ENCODE results near the gene MYO7B. TPM values are rescaled to one million over a fixed set of nuclear protein-coding genes. Genes with fewer than 3 reads are reported as not detected.

MYO7B gene
- total and polyA plus RNA-seq, 12 donors = 0.13 to 1.5 (median 0.32) TPM; not detected in 1

DNA sequence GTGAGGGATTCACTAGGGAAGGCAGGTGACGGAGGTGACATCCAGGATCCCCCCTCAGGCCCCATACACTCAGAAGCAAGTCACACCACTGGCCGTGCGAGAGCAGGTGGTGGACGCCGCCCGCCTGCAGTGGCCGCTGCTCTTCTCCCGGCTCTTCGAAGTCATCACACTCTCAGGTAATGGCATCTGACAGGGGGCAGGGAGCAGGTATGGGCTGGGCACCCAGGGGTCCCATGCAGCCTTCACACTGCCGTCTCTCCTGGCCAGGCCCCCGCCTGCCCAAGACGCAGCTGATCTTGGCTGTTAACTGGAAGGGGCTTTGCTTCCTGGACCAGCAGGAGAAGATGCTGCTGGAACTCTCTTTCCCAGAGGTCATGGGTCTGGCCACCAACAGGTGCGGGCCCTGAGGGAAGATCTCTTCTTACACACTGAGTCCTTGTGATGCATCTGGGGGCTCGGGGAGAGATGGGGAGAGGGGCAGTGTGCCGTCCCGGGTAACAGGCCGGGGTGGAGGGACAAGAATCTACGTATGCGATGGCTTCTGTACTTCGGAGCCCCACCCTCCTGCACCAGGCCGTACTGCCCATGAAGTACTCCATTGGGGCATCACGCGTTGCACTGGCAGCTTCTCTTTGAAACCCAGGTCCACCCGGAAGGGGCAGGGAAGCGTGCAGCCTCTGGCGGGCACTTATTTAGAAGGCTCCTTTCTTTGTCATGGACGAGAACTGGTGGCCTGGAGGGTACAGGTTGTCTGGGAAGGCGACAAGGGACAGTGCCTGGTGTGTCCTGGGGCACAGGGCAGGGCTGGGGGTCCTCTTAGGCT is 91.6 kb downstream of the MYO7B start:
- no peak overlapping the region for H3K4me3 ChIP-seq
- 82 to 90% (median 89%) methylated on average over 15 to 28 of the region's 28 CpGs for WGBS, 4 donors
- TF ChIP-seq POLR2A (IDR thresholded peaks at IDR 0.05) = no peak
- TF ChIP-seq, protein P1, sequence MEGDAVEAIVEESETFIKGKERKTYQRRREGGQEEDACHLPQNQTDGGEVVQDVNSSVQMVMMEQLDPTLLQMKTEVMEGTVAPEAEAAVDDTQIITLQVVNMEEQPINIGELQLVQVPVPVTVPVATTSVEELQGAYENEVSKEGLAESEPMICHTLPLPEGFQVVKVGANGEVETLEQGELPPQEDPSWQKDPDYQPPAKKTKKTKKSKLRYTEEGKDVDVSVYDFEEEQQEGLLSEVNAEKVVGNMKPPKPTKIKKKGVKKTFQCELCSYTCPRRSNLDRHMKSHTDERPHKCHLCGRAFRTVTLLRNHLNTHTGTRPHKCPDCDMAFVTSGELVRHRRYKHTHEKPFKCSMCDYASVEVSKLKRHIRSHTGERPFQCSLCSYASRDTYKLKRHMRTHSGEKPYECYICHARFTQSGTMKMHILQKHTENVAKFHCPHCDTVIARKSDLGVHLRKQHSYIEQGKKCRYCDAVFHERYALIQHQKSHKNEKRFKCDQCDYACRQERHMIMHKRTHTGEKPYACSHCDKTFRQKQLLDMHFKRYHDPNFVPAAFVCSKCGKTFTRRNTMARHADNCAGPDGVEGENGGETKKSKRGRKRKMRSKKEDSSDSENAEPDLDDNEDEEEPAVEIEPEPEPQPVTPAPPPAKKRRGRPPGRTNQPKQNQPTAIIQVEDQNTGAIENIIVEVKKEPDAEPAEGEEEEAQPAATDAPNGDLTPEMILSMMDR (IDR thresholded peaks at IDR 0.05) = no peak
- intact Hi-C loops (cut with DNase I) = no loop called here
- no peaks in the 10 kb centered on the region for H3K4me1 ChIP-seq (replicated peaks in 1 of 2)
- no peak overlapping the region for H3K27ac ChIP-seq
- no peaks in the 10 kb centered on the region for H3K9me3 ChIP-seq (replicated peaks in 1 of 3)
- H3K36me3 ChIP-seq (replicated peaks in 1 of 2) = no peaks in the 10 kb centered on the region
- H3K27me3 ChIP-seq = no peaks in the 10 kb centered on the region
- no peak for DNase-seq

DNA sequence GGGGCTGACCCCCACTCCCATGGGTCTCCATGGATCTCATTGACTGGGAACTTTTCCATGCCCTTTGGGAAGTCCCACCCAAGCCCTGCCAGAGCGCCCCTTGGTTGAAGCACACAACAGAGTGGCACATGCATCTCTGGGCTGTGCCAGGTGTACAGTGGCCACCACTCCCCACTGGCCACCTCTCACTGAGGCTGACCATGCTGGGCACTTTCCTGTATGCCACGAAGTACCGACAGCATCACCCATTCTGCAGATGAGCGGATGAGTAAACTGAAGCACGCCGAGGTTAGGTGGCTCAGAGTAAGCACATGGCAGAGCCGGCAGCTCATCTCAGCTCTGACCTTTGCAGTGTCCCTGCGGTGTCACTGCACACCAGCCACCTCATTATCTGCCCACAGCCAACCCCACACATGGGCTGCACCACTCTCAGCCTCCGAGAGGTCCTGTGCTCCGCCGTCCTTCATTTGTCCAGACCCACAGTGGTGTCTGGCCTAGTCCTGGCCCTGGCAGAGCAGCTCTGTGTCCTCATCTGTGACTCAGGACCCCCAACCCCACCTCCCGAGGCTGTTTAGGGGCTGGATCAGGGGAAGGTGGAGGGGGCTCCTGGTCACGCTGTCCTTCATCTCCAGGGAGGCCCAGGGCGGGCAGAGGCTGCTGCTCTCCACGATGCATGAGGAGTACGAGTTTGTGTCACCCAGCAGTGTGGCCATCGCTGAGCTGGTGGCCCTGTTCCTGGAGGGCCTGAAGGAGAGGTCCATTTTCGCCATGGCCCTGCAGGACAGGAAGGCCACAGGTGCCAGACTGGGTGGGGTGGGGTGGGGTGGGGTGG is 92.5 kb downstream of the MYO7B start:
- no peak overlapping the region for H3K4me3 ChIP-seq
- intact Hi-C loops (cut with DNase I) = no loop called here
- WGBS, 4 donors = 85 to 94% (median 87%) methylated on average over 13 to 18 of the region's 18 CpGs
- H3K36me3 ChIP-seq (replicated peaks in 1 of 2) = no peaks in the 10 kb centered on the region
- H3K27ac ChIP-seq = no peak overlapping the region
- no peak for DNase-seq
- no peaks in the 10 kb centered on the region for H3K27me3 ChIP-seq
- H3K9me3 ChIP-seq (replicated peaks in 1 of 3) = no peaks in the 10 kb centered on the region
- H3K4me1 ChIP-seq (replicated peaks in 1 of 2) = no peaks in the 10 kb centered on the region
- TF ChIP-seq POLR2A (IDR thresholded peaks at IDR 0.05) = no peak
- TF ChIP-seq, protein P1 (IDR thresholded peaks at IDR 0.05) = no peak

DNA sequence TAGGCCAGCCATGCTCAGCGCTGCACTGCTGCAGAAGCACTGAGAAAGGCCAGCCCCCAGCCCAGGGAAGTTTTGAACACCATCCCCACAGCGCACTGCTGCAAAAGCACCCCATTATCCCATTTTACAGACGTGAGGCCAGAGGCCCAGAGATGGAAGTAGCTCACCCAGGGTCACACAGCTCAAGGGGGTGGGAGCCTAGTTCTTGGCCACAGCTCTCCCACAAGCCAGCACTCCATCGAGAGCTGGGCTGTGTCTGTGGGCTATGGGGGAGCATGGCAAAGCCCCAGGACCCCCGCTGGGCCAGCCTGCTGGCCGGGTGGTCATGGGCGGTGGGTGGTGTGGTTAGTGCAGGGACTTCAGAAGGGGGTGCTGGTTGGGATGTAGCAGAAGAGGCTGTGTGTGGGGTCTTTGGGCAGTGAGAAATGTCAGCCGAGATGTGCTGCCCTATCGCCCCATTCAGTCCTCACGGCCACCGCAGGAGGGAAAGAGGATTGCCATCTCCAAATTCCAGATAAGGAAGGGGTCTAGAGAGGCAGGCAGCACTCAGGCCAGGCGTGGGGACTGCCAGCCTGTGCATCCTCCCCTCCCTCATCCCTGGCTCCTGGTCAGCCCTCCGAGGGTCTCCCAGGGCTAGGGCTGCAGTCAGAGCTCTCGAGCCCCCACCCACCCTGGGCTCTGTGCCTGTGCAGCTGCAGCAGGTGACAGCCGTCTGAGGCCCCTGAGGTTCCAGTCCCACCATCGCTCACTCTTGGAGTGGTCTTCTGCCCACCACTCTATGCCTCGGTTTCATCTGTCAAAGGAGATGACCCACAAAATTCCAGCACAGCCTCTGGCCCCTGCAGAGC is 93.5 kb downstream of the MYO7B start:
- DNase-seq = no peak
- TF ChIP-seq, protein P1 (IDR thresholded peaks at IDR 0.05) = no peak
- TF ChIP-seq POLR2A (IDR thresholded peaks at IDR 0.05) = no peak
- H3K4me3 ChIP-seq = no peak overlapping the region
- intact Hi-C loops (cut with DNase I) = no loop called here
- no peaks in the 10 kb centered on the region for H3K4me1 ChIP-seq (replicated peaks in 1 of 2)
- H3K27ac ChIP-seq = no peak overlapping the region
- no peaks in the 10 kb centered on the region for H3K36me3 ChIP-seq (replicated peaks in 1 of 2)
- no peaks in the 10 kb centered on the region for H3K27me3 ChIP-seq
- no peaks in the 10 kb centered on the region for H3K9me3 ChIP-seq (replicated peaks in 1 of 3)
- 71 to 85% (median 78%) methylated on average over 10 to 17 of the region's 17 CpGs for WGBS, 4 donors

DNA sequence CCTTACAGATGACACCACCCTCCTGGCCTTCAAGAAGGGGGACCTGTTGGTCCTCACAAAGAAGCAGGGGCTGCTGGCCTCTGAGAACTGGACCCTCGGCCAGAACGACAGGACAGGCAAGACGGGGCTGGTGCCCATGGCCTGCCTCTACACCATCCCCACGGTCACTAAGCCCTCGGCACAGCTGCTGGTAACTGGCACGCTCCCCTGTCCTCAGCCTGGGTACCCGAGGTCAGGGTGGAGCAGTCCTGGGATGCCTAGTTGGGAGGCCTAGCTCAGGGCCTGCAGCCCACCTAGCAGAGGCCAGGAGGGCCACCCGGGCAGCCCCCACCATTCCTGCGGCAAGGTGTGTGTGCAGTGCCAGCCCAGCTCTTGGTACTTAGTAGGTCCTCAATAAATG is 94.2 kb downstream of the MYO7B start:
- DNase-seq = no peak
- H3K36me3 ChIP-seq (replicated peaks in 1 of 2) = no peaks in the 10 kb centered on the region
- H3K27ac ChIP-seq = no peak overlapping the region
- no peak overlapping the region for H3K4me3 ChIP-seq
- no peaks in the 10 kb centered on the region for H3K4me1 ChIP-seq (replicated peaks in 1 of 2)
- H3K9me3 ChIP-seq (replicated peaks in 1 of 3) = no peaks in the 10 kb centered on the region
- 73 to 85% (median 79%) methylated on average over 3 to 9 of the region's 9 CpGs for WGBS, 4 donors
- no peaks in the 10 kb centered on the region for H3K27me3 ChIP-seq
- intact Hi-C loops (cut with DNase I) = no loop called here
- no peak for TF ChIP-seq POLR2A (IDR thresholded peaks at IDR 0.05)
- TF ChIP-seq, protein P1 (IDR thresholded peaks at IDR 0.05) = no peak
